BJ (cell line): ENCODE results near the gene FBXW8. TPM values are rescaled to one million over a fixed set of nuclear protein-coding genes. Genes with fewer than 3 reads are reported as not detected.

Experiments used
- CTCF ChIA-PET: fragments of 350-600 bp; formaldehyde crosslinking; extraction: SDS; loops from one replicate; lab custom pipeline; 2021; ENCODE audit warnings: antibody characterized with exemption, inconsistent platforms; lab: Yijun Ruan, JAX
- POLR2A ChIA-PET: fragments of 300-600 bp; sonication (Branson Sonifier 250); formaldehyde crosslinking; extraction: SDS; loops from one replicate; lab custom pipeline; 2021; ENCODE audit warnings: antibody characterized with exemption; lab: Charles Lee
- DNase-seq: peaks from one replicate; pipeline ENCODE4 v3.0.0-alpha.2; 2011; ENCODE audit warnings: low read depth
- H3K27me3 ChIP-seq: 2 replicates; pipeline ENCODE4 v1.6.0; 2011; ENCODE audit warnings: low read length; ENCODE audit not compliant: control insufficient read depth, insufficient read depth
- H3K36me3 ChIP-seq: 2 replicates; pipeline ENCODE4 v1.5.1; 2011; ENCODE audit warnings: low read length; ENCODE audit not compliant: control insufficient read depth, insufficient read depth
- H3K4me3 ChIP-seq: 2 replicates; pipeline ENCODE4 v1.5.1; 2011; ENCODE audit warnings: low read depth, mild to moderate bottlenecking, control low read depth, low read length
- CTCF ChIP-seq: IDR thresholded peaks from 2 replicates; pipeline ENCODE4 v1.5.1; 2011; ENCODE audit warnings: low read depth, mild to moderate bottlenecking, control low read depth, inconsistent platforms, low read length, moderate library complexity; ENCODE audit not compliant: insufficient read depth
- polyA plus RNA-seq: library from polyadenylated mRNA; depleted of rRNA; stranded (reverse); fragments of >200 nt; gene quantifications from 2 replicates; pipeline ENCODE4 v1.2.3, GENCODE V29; 2011; rRNA removed

The FBXW8 gene
- polyA plus RNA-seq, 1 experiment, result 27.3 TPM

GRCh38 chr12:117080661-117081144, 170.0 kb downstream of the FBXW8 start:
- no peak overlapping the region for H3K4me3 ChIP-seq
- POLR2A ChIA-PET, result no interaction called here
- no peaks in the 10 kb centered on the region for H3K36me3 ChIP-seq
- H3K27me3 ChIP-seq, result no peaks in the 10 kb centered on the region
- DNase-seq, result no peak
- CTCF ChIA-PET, result interaction anchor here (1.2 kb wide), 2 partner anchors 17 to 31 kb away, joined by 3 read pairs; no protein-coding TSS in a partner anchor
- no peak for TF ChIP-seq CTCF

Other genes starting within 250 kb of the FBXW8 start
- gene SPRING1, start 172.9 kb upstream of the FBXW8 start, polyA plus RNA-seq, result 15.4 and 17.7 TPM in 2 replicates
- gene RNFT2, start 172.6 kb upstream of the FBXW8 start, polyA plus RNA-seq, result 1.1 and 1.2 TPM in 2 replicates
- gene HRK, start 29.5 kb upstream of the FBXW8 start, polyA plus RNA-seq, result 0.02 TPM in 1 of 2 replicates, not detected in the other
- 0.10 and 0.16 TPM in 2 replicates for gene TESC, start 188.5 kb downstream of the FBXW8 start, polyA plus RNA-seq